HG03045 (cell line): Measurements from ENCODE around the gene RPL7A.
"Not testable (repeated sequence)": the region's sequence is repeated elsewhere in the genome, so short reads cannot be mapped to it uniquely, and the experiment has no call there.

ENCODE experiments used
- ATAC-seq: cut with Tn5 transposase; IDR thresholded peaks from one replicate; pipeline ENCODE4 v1.9.1; 2021; ENCODE audit warnings: mild to moderate bottlenecking, moderate library complexity; ENCODE audit not compliant: unreplicated experiment

RPL7A gene

GRCh38 chr9:133386338-133386737 is 38.3 kb downstream of the RPL7A start:
- no peak for ATAC-seq

- ATAC-seq: no peak
These were observed 39.7 kb downstream of the RPL7A start for GRCh38 chr9:133387680-133388079.

GRCh38 chr9:133389025-133389557 is 41.1 kb downstream of the RPL7A start:
- ATAC-seq: no peak

- ATAC-seq: no peak
These were observed 41.5 kb downstream of the RPL7A start for GRCh38 chr9:133389562-133389961.

- no peak for ATAC-seq
These were observed 42.7 kb downstream of the RPL7A start for GRCh38 chr9:133390713-133391112.

GRCh38 chr9:133391449-133391848 is 43.4 kb downstream of the RPL7A start:
- ATAC-seq: not testable (repeated sequence)

- ATAC-seq: not testable (repeated sequence)
These were observed 44.3 kb downstream of the RPL7A start for GRCh38 chr9:133392308-133392707.

- no peak for ATAC-seq
These were observed 45.4 kb downstream of the RPL7A start for GRCh38 chr9:133393399-133393798.

GRCh38 chr9:133394687-133395271 is 46.8 kb downstream of the RPL7A start:
- ATAC-seq: no peak

- no peak for ATAC-seq
These were observed 48.9 kb downstream of the RPL7A start for GRCh38 chr9:133396952-133397351.

GRCh38 chr9:133397370-133397769 is 49.4 kb downstream of the RPL7A start:
- no peak for ATAC-seq

GRCh38 chr9:133397895-133398294 is 49.9 kb downstream of the RPL7A start:
- no peak for ATAC-seq

GRCh38 chr9:133400292-133400691 is 52.3 kb downstream of the RPL7A start:
- no peak for ATAC-seq
